ENCODE data around the gene ITPA. TPM values are rescaled to one million over a fixed set of nuclear protein-coding genes. Genes with fewer than 3 reads are reported as not detected.

ITPA gene
- total and polyA plus RNA-seq, 2 of the 13 experiments (the other 11 are each of a cell fraction or from before 2014, with no cell fraction given) = 60.1 to 103 TPM

DNA sequence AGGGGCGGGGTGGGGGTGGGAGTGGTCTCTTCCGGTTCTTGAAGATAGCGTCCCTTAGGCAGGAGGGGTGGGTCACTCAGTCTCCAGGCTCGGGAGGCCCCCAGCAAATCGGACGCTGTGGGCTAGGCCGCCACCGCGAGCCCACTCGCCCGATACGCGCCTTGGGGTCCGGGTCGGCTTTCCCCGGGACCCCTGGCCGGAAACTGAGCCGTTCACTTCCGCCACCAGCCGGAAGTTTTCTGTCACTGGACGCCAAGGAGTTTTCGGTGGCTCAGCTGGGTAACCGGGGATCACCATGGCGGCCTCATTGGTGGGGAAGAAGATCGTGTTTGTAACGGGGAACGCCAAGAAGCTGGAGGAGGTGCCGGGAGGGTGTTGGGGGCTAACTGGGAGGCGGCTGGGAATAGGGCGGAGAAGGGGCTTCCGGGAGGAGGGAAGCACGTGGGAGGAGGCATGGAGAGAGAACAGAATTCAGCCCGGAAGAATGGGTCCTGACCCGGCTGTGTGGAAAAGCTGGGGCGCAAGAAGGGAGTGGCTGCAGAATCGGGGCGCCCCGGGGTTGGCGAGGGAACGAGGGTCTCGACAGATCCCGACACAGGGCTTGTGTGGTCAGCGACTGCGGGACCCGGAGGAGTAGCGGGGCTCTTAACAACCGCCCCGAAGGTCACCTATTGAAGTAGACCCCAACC is at the start of gene ITPA (continued):
- TF ChIP-seq, protein P1, sequence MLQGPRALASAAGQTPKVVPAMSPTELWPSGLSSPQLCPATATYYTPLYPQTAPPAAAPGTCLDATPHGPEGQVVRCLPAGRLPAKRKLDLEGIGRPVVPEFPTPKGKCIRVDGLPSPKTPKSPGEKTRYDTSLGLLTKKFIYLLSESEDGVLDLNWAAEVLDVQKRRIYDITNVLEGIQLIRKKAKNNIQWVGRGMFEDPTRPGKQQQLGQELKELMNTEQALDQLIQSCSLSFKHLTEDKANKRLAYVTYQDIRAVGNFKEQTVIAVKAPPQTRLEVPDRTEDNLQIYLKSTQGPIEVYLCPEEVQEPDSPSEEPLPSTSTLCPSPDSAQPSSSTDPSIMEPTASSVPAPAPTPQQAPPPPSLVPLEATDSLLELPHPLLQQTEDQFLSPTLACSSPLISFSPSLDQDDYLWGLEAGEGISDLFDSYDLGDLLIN (CRISPR knock-in tag; IDR thresholded peaks at IDR 0.05; ENCODE audit: borderline replicate concordance) = peak; percentile 77; the same call in 1 of the 2 replicates
- TF ChIP-seq HMGA1 (CRISPR knock-in tag; conservative IDR thresholded peaks at IDR 0.05) = no peak
- TF ChIP-seq SKIL (CRISPR knock-in tag; IDR thresholded peaks at IDR 0.05; ENCODE audit: borderline replicate concordance) = no peak
- TF ChIP-seq ZSCAN9 (CRISPR knock-in tag; IDR thresholded peaks at IDR 0.05; ENCODE audit: borderline replicate concordance) = no peak; the same call in 1 of the 2 replicates
- 0 out of 2 replicates have a peak, but pooled peaks have one; percentile 76 for TF ChIP-seq AKAP8 (CRISPR knock-in tag; IDR thresholded peaks at IDR 0.05)
- TF ChIP-seq SP140L (CRISPR knock-in tag; IDR thresholded peaks at IDR 0.05; ENCODE audit: borderline replicate concordance) = no peak
- TF ChIP-seq NR0B2 (CRISPR knock-in tag; IDR thresholded peaks at IDR 0.05) = peak; percentile 79
- TF ChIP-seq ZNF746 (CRISPR knock-in tag; IDR thresholded peaks at IDR 0.05) = no peak
- no peak for TF ChIP-seq ZNF672 (CRISPR knock-in tag; IDR thresholded peaks at IDR 0.05)
- TF ChIP-seq ZNF614 (CRISPR knock-in tag; IDR thresholded peaks at IDR 0.05; ENCODE audit: borderline replicate concordance) = peak; percentile 46; the same call in 1 of the 2 replicates
- no peak for TF ChIP-seq PLSCR1 (CRISPR knock-in tag; IDR thresholded peaks at IDR 0.05; ENCODE audit: borderline replicate concordance)
- TF ChIP-seq, protein P2, sequence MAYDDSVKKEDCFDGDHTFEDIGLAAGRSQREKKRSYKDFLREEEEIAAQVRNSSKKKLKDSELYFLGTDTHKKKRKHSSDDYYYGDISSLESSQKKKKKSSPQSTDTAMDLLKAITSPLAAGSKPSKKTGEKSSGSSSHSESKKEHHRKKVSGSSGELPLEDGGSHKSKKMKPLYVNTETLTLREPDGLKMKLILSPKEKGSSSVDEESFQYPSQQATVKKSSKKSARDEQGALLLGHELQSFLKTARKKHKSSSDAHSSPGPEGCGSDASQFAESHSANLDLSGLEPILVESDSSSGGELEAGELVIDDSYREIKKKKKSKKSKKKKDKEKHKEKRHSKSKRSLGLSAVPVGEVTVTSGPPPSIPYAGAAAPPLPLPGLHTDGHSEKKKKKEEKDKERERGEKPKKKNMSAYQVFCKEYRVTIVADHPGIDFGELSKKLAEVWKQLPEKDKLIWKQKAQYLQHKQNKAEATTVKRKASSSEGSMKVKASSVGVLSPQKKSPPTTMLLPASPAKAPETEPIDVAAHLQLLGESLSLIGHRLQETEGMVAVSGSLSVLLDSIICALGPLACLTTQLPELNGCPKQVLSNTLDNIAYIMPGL (CRISPR knock-in tag; IDR thresholded peaks at IDR 0.05; ENCODE audit: borderline replicate concordance in 1 of 2, low read depth in 1 of 2) = peak; percentile 47 to 95
- TF ChIP-seq FOXJ3 (CRISPR knock-in tag; IDR thresholded peaks at IDR 0.05; ENCODE audit: borderline replicate concordance) = no peak
- TF ChIP-seq GFI1 (CRISPR knock-in tag; IDR thresholded peaks at IDR 0.05; ENCODE audit: borderline replicate concordance) = peak; percentile 20; the same call in 1 of the 2 replicates
- 0 out of 2 replicates have a peak, but pooled peaks have one; percentile 21 for TF ChIP-seq RFXANK (CRISPR knock-in tag; IDR thresholded peaks at IDR 0.05)
- TF ChIP-seq SALL1 (CRISPR knock-in tag; IDR thresholded peaks at IDR 0.05) = peak; percentile 75
- peak; percentile 77 for TF ChIP-seq AGO1 (IDR thresholded peaks at IDR 0.05; ENCODE audit: low read depth, low read length, poor library complexity, severe bottlenecking)
- TF ChIP-seq, protein P3, sequence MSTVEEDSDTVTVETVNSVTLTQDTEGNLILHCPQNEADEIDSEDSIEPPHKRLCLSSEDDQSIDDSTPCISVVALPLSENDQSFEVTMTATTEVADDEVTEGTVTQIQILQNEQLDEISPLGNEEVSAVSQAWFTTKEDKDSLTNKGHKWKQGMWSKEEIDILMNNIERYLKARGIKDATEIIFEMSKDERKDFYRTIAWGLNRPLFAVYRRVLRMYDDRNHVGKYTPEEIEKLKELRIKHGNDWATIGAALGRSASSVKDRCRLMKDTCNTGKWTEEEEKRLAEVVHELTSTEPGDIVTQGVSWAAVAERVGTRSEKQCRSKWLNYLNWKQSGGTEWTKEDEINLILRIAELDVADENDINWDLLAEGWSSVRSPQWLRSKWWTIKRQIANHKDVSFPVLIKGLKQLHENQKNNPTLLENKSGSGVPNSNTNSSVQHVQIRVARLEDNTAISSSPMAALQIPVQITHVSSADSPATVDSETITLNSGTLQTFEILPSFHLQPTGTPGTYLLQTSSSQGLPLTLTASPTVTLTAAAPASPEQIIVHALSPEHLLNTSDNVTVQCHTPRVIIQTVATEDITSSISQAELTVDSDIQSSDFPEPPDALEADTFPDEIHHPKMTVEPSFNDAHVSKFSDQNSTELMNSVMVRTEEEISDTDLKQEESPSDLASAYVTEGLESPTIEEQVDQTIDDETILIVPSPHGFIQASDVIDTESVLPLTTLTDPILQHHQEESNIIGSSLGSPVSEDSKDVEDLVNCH (CRISPR knock-in tag; IDR thresholded peaks at IDR 0.05) = no peak
- TF ChIP-seq MLLT10 (CRISPR knock-in tag; IDR thresholded peaks at IDR 0.05) = no peak

Measured in HepG2 (cell line).